ENCODE measurements around the gene DMXL1. TPM values are rescaled to one million over a fixed set of nuclear protein-coding genes. Genes with fewer than 3 reads are reported as not detected.

Gene DMXL1
- total RNA-seq, 4 donors from 2014 or later, result 67.1 to 115 (median 83.3) TPM

DNA sequence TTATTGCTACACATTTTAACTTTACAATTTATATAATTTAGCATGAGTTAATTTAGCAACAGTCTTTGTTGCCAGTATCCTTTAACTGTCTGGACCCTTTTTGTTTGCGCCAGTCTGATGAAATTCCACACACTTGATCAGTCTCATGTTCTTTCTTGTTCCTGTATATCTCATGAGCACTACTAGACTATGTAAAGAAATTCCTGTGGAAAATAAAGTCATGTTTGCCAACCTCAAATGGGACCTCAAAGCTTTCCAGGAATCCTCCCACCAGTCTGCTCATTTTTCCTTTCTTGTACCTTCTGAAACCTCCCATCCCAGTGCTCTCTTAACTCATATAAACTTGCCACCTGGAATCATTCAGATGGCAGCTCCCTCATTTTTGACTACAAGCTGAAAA lies 8.0 kb downstream of the DMXL1 start:
- TF ChIP-seq, protein P1, sequence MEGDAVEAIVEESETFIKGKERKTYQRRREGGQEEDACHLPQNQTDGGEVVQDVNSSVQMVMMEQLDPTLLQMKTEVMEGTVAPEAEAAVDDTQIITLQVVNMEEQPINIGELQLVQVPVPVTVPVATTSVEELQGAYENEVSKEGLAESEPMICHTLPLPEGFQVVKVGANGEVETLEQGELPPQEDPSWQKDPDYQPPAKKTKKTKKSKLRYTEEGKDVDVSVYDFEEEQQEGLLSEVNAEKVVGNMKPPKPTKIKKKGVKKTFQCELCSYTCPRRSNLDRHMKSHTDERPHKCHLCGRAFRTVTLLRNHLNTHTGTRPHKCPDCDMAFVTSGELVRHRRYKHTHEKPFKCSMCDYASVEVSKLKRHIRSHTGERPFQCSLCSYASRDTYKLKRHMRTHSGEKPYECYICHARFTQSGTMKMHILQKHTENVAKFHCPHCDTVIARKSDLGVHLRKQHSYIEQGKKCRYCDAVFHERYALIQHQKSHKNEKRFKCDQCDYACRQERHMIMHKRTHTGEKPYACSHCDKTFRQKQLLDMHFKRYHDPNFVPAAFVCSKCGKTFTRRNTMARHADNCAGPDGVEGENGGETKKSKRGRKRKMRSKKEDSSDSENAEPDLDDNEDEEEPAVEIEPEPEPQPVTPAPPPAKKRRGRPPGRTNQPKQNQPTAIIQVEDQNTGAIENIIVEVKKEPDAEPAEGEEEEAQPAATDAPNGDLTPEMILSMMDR (IDR thresholded peaks at IDR 0.05; ENCODE audit: low read depth), result no peak

DNA sequence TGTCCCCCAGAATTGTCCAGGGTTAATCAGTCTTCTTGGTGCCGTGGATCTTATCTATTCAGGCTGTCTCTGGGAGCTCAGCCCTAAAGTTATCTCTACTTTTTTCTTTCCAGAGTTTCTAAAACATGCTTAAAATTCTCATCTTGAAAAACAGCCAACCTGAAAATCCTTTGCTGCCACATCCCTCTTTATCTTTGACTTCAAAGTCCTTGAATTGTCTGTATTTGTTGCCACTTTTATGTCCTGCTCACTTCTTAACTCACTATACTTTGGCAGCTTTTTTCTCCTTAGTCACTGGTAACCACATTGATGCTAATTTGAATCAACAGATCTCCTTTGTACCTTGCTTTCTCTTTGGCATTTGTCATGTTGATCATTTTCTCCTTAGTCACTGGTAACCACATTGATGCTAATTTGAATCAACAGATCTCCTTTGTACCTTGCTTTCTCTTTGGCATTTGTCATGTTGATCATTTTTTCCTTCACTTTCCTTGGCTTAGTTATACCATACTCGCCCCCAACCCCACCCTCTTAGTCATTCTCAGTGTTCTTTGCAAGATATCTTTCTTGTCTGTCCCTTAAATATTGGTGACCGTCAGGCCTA lies 8.5 kb downstream of the DMXL1 start:
- TF ChIP-seq, protein P1 (IDR thresholded peaks at IDR 0.05; ENCODE audit: low read depth), result no peak

DNA sequence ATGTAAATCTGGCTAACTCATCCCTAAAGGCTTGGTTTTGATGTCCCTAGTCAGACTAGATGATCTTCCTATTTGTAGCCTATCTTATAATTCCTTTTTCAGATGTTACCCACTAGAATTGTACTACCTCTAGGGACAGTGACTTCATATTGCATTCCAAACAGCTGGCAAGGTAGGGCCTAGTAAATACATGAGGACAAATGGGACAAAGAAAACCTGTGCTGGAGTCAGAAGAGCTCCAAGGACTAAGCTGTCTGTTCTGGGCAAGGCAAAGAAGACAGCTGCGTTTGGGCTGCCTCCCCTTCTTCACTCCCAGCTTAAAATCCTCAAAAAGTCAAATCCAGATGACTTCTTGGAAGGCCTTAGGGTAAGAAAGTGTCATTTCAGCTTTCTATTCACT lies 10.0 kb downstream of the DMXL1 start:
- TF ChIP-seq, protein P1 (IDR thresholded peaks at IDR 0.05; ENCODE audit: low read depth), result no peak

DNA sequence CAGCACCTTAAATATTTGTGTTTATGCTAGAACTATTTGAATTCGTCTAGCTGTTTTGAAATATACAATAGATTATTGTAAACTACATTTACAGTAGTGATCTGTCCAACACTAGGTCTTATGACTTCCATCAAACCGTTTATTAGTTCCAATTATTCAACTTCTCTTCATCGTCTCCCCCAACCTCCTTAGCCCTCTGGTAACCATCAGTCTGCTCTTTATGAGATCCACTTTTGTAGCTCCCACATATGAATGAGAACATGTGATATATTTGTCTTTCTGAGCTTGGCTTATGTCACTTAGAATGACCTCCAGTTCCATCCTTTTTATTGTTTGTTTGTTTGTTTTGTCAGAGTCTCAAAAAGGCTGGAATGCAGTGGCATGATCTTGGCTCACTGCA lies 11.8 kb downstream of the DMXL1 start:
- TF ChIP-seq, protein P1 (IDR thresholded peaks at IDR 0.05; ENCODE audit: low read depth), result no peak

DNA sequence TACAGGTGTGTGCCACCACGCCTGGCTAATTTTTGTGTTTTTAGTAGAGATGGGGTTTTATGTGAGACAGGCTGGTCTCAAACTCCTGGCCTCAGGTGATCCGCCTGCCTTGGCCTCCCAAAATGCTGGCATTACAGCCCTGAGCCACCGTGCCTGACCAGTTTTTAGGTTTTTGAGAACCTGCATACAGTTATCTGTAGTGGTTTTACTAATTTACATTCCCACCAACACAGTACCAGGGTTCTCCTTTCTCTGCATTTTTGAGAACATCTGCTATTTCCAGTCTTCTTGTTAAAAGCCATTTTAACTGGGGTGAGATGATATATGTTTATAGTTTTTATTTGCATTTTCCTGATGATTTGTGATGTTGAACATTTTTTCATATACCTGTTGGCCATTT lies 12.8 kb downstream of the DMXL1 start:
- TF ChIP-seq, protein P1 (IDR thresholded peaks at IDR 0.05; ENCODE audit: low read depth), result no peak

DNA sequence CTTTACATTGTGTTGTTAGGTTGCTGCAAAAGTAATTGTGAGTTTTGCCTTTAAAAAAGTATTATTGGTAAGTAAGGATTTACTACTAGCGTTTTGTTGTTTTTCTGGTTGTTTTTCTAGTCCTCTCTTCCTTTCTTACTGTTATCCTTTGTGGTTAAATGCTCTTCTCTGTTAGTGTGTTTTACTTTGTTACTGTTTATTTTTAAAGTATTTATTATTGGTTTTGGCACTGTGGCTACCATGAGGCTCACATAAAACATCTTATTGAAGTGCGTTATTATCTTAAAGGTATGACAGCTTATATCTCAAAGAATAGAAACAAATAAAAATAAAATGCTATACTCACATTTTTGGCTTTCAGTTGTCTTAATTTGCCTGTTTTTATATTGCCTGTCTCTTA lies 17.6 kb downstream of the DMXL1 start:
- TF ChIP-seq, protein P1 (IDR thresholded peaks at IDR 0.05; ENCODE audit: low read depth), result no peak

DNA sequence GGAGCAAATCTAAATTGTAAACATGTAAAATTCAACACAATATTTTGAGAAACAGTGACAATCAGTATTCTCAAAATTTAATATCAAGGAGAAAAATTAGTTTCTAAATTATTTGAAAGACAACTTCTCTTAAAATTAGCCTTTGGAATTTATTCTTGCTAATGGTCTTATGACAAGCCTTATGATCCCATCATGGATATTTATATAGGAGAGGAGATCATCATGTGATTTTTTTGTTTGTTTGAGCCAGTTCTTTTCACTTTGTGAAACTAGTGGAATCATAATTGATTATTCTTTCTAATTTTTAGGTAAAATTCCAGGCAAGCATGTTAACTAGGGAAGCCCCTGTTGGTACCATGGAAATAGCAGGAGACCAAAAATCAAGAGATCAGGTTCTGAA lies 24.7 kb downstream of the DMXL1 start:
- TF ChIP-seq, protein P1 (IDR thresholded peaks at IDR 0.05; ENCODE audit: low read depth), result no peak

All from subcutaneous adipose tissue (tissue), 4 donors.